Activated naive CD4-positive, alpha-beta T cell (primary cell): ENCODE measurements around the gene CPPED1.

Experiments
- DNase-seq, 4 experiments: peaks; one replicate each; lab custom pipeline; 2025; lab: John Stamatoyannopoulos, UW

Gene CPPED1

DNA sequence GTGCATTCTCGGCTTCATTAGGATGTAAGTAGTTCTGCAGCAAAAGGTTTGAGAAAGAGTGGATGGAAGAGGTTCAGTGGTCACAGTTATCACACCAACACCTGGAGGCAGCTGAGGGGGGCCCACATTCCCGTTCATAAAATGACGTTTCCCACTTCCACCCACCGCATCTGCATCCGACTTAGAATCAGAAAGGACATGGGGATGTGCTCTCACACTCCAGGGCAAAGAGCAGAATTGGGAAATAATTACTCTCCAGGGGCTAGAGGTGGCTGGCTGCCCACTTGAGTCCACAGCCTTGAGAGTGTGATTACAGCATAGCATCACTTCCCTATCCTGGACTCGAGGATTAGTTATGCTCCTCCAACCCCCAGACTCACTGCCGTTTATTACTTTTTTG lies 122.0 kb downstream of the CPPED1 start:
- no peak for DNase-seq

DNA sequence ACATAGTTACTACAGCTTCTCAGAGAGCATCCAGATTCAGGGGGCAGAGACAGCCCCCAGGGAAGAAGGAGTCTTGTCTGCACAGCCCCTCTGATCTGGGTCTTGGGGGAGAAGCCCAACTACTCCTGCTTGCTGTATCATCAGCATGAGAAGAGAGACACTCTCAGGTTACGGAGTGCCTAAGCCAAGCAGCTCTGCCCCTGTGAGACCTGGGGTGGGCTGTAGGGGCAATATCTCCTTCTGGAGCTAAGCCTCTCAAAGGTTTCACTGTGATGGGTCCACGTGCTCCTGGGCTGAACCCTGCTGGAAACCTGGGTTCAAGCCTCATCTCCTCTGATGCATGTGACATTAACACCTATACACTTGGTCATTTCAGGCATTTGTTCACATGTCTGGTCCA lies 123.2 kb downstream of the CPPED1 start:
- no peak for DNase-seq

- DNase-seq: no peak
Observed at GRCh38 chr16:12679660-12680272, 123.9 kb downstream of the CPPED1 start.

GRCh38 chr16:12678983-12679382 lies 124.7 kb downstream of the CPPED1 start:
- DNase-seq: no peak

- no peak for DNase-seq
Observed at GRCh38 chr16:12677502-12677901, 126.2 kb downstream of the CPPED1 start.

GRCh38 chr16:12675852-12676251 lies 127.8 kb downstream of the CPPED1 start:
- DNase-seq: no peak

DNA sequence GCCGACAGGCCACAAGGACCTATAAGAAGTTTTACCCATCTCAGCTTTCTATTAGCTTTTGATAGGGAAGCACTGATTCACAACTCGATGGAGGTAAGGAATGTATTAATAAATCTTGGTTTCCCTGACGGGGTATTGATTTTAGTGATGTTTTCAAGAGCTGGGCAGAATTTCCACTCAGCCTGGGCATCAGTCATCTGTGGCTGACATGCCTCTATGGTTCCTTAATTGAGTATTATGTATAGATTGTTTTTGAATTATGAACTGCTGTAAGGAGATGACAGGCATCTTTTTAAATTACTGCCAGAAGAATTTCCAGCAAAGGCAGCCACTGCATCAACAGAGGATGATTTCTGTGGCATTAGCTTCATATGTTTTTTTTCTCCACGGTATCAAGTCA lies 128.6 kb downstream of the CPPED1 start:
- DNase-seq: no peak

- DNase-seq: no peak
Observed at GRCh38 chr16:12674524-12674923, 129.2 kb downstream of the CPPED1 start.

DNA sequence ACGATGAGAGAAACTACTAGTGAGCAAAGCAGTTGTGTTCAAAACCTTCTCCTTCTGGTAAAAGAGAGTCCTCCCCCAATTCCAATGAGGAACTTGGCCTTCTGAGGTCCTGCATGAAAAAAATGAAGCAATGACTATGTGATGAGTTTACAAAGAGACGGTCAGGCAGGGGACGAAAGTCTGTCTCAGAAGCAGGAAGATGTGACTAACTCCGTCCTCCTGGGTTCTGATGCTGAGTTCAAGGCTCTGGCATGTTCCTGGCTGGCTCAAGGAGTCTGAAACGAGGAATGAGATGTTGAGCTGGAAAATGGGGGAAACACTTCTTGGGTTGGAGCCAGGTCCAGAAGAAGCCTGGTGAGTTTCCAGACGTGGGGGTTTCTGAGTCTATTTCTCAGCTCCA lies 129.6 kb downstream of the CPPED1 start:
- DNase-seq: no peak

DNA sequence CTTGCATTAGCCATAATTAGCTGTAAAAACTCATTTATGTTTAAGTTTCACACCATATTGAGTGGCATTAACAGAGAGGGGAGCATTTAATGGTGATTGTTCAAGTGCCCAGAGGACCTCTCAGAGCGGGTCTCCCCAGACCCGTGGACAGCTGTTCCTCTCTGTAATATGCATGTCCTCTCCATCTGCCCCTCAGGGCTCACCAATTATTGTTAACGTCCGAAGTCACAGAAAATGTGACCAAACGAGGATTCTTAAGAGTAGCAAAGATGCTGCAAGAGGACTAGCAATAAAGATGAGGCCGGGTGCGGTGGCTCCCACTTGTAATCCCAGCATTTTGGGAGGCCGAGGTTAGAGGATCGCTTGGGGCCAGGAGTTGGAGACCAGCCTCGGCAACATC lies 130.2 kb downstream of the CPPED1 start:
- DNase-seq: no peak

DNA sequence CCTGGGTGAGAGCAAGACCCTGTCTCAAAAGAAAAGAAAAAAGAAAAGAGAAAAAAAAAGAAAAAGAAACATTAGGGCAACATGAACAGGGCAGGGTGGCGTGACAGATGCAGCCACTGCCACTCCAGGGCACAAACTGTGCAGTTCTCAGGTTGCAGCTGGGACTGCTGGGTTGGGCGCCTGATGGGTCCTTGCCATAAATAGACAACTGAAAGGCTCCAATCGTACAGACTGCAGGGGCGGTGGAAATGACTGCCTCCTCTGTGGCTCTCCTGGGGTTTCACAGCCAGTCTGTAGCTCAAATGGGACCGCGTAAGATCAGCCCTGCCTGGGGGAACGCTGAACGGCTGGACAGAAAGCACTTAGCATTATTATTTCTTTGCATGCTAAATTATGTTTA lies 130.7 kb downstream of the CPPED1 start:
- DNase-seq: no peak

GRCh38 chr16:12669908-12670307 lies 133.8 kb downstream of the CPPED1 start:
- DNase-seq: no peak

DNA sequence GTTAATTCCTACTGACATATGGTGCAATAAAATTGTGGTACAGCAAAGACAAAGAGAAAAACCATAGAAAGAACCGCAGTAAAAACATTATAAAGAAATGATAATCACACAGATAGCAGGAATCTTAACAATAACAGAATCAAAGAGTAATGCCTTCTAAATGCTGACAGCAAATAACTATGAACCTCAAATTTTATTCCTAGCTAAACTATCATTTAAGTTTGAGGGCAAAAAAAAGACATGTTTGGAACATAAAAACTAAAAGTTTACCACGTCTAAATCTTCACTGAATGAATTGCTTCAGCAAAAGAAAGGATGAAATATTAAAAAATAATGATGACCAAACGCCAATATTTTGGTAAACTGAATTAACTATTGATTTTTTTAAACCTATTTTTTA lies 135.8 kb downstream of the CPPED1 start:
- no peak for DNase-seq

GRCh38 chr16:12664164-12664733 lies 139.4 kb downstream of the CPPED1 start:
- no peak for DNase-seq

GRCh38 chr16:12661656-12662172 lies 142.0 kb downstream of the CPPED1 start:
- DNase-seq: no peak

DNA sequence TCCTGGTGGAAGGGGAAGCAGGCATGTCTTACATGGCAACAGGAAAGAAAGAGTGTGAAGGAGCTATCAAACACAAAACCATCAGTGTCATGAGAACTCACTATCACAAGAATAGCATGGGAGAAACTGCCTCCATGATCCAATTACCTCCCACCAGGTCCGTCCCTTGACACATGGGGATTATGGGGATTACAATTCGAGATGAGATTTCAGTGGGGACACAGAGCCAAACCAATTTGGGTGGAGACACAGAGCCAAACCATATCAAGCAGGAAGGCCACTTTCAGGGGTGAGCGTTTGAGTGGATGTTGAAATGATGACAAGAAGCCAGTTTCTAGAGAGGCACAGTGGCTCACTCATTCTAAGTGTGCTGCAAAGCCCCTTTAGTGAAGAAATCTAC lies 143.8 kb downstream of the CPPED1 start:
- DNase-seq: no peak

DNA sequence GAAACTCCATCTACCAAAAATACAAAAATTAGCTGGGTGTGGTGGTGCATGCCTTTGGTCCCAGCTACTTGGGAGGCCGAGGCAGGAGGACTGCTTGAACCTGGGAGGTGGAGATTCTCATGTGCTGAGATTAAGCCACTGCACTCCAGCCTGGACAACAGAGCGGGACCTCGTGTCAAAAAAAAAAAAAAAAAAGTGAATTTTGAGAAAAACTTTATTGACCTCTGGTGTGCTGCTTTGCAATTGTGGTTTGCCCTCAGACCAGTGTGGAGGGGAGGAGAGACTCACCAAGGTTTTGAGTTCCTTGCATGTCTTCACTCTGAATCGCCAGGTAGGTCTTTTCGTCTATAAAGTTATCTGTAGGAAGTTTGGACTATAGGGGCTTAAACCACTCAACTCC lies 145.2 kb downstream of the CPPED1 start:
- no peak for DNase-seq

- no peak for DNase-seq
Observed at GRCh38 chr16:12655537-12655936, 148.2 kb downstream of the CPPED1 start.

DNA sequence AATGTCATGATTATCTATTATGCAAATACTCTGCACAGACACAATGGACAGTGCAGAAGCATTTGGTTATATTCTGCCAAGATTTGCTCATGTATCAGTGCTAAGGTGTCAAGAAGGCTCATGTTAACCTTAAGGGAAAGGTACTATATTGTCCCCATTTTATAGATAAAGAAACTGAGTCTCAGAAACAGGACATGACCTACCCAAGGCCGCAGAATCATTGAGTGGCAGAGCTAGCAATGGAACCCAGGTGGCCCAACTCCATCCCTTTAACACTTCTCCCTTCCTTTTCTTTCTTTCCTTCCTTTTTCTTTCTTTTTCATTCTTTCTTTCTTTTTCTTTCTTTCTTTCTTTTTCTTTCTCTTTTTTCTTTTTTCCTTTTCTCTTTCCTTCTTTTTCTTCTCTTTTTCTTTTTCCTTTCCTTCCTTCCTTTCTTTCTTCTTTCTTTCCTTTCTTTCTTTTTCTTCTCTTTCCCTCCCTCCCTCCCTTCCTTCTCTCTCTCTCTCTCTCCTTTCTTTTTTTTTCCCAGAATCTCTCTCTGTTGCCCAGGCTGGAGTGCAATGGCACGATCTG lies 149.8 kb downstream of the CPPED1 start:
- DNase-seq: no peak

DNA sequence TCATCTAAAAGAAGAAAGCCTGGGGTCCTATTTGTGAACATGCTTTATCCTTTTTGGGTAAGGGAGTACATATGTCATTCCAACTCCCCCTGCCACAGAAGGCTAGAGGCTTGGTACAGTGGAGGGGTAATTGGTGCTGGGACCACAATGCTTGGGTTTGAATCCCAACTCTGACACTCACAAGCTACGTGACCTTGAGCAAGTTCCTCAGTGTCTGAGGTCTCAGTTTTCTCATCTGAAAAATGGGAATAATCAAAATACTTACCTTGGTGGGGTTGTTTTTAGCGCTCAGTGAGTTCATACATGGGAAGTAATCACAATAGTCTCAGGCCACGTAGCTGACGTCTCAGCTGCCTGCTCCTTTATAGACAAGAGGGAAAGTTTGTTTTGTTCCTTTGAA lies 150.8 kb downstream of the CPPED1 start:
- no peak for DNase-seq

DNA sequence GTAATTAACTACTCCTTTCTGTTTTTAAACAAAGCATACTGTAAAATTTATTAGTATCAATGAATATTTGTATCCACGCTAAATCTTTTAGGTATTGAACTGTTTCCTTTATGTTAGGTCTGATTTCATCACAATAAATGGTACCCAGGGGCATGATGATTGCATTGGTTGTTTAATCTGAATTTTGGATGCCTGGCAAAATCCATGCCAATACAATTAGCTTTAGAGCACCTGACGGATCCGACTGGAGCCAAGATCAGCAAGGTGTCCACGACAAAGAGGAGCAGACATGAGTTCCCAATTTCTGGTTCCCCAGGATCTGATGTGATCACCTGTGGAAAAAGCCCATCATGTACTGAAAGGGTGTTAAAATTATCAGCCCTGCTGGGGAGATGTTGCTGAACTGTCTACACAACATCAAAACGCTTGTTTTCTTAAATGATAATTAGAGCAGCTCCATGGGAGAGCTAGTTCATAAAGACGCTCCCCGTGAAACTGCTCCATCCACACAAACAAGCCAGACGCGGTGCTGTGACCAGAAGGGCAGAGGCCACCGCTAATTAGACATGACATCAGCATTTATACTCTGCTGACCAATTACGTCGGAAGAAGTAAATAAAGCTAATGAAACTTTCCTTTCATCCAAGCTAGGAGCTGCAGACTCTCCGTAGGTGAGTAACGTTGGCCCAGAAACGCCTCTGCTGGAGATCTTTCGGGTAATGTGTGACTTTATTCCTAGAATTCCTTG lies 151.7 kb downstream of the CPPED1 start:
- no peak for DNase-seq

DNA sequence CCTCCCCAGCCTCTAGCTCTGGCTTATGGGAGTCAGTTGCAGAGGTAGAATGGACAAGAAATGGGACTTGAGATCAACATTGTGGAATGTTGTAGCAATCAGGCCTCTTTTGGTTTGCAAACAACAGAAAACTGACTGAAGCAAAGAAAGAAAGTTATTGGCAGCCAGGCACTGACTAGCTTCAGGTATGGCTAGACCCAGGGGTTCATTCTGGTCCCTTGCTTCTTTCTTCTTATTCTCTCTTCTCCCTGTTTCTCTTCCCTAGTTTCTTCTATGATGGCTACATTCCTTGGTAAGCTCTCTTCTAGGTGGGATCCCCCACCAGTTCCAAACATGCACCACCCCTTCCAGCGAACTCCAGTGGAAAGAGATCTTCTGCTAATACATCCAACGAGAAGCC lies 154.3 kb downstream of the CPPED1 start:
- DNase-seq: no peak
